NCI-H2081 treated with DMSO at 0.1 percent for 48 hours (cell line): ENCODE results near the gene ZNF740.
"Not testable (repeated sequence)": the region's sequence is repeated elsewhere in the genome, so short reads cannot be mapped to it uniquely, and the experiment has no call there.

Source experiments
- DNase-seq: peaks from one replicate; lab custom pipeline; 2025; lab: John Stamatoyannopoulos, UW

ZNF740 gene

DNA sequence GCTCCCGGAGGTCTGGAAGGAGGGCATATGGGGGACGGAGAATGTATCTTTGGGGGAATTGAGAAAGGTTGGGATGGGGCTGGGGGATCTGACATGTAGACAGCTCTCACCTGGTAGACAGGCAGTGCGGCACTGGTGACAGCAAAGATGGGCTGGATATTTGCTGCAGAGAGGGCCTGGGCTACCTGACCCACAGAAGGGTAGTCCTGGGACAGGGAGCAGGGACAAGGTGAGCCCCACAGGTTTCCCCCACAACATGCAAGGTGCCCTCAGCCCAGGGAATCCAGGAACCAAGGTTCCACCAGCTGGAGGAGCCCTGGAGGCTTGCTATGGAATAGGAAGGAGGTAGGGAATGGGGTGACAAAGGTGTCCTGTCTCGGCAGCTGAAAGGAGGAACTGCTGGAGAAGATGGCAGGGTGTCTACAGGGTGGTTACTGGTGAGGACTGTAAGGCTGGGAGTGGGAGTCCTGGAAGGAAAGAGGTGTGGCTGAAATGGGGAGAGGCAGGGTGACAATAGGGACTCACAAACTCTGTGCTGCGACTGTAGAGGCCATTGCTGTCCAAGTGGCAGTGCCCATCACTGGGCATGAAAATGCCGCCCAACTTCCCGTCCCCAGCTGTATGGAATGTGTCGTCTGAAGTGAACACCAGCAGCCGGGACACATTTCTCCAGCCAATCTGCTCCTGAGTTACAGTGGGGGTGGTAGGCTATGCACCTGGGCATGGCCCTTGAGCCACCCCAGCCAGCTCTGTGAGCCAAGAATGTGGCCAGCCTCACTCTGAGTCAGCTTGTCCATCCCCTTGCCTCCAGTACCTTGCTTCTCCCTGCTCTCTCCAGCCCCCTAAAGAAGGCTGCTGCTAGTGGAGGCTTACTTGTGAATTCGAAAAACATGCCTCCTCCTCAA is 15.2 kb downstream of the ZNF740 start:
- DNase-seq, result no peak

DNA sequence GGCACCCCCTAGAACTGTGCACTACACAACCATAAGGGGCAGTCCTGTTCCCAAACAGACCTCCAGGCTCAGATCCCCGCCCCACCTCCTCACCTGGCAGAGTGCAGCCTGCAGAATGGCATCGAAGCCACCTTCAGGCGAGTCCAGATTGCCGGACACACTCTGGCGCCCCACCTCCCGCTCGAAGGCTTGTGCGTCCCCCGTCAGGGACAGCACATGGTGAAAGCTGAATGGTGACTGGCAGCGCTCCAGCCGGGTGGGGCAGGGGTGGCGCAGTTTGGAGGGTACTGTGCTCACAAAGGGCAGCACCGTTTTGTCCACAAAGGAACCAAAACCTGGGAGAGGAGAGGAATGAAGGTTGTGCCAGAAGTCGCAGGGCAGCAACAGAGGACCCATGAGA is 16.0 kb downstream of the ZNF740 start:
- DNase-seq, result no peak

GRCh38 chr12:53197011-53197640 is 16.6 kb downstream of the ZNF740 start:
- DNase-seq, result no peak

DNA sequence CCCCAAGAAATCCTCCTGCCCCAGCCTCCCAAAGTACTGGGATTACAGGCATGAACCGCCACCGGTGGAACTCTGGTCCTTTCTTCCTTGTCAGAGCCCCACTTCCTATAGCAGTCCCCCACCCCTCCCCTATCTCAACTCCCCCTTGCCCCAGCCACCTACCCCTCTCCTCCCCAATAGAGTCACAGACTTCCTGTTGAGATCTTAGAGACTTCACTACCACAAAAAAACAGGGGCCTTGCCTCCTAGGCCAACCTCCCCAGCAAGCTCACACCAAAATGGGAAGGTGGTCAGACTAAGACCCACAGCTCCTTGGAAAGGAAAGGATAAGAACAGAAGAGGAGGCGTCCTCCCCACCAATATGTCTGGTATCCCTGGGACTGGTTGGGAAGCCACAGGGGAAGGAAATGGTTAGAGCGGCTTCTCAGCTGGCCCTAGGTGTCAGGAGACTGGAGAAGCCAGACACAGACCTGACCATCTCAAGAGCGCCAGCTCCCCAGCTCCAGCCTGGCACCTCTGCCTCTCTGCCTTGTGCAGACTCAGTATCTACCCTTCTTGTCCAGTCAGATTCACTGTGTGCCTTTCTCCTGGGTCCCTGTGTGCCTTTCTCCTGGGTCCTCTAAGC is 18.1 kb downstream of the ZNF740 start:
- DNase-seq, result no peak

DNA sequence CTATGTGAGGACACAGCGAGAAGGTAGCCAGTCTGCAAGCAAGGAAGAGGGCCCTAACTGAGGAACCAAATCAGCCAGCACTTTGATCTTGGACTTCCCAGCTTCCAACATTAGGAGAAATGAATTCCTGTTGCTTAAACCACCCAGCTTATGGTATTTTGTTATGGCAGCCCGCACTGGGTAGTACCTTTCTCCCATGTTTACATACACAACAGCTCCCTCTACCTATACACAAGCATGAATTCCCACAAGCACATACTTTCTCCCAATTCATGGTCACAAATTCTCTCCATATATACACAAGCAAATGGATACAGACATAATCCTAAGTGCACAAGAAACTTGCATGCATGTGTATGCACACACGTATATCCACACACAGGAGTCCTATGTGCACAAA is 19.2 kb downstream of the ZNF740 start:
- no peak for DNase-seq

DNA sequence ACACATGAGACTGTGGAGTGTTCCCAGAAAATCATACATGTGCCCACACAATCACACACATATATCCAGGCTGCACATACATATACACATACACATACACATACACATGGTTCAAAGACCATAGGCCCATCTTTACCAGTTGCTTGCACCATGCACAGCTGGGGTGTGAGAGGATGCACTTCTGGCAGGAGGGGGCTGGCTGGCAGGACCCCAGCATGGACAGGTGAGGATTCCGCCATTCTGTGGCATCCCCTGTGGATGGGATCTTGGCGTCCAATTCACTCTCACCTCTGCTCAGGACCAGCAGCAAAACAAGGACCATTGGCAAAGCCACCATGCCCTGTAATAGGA is 19.6 kb downstream of the ZNF740 start:
- no peak for DNase-seq

GRCh38 chr12:53200458-53201176 is 20.1 kb downstream of the ZNF740 start:
- no peak for DNase-seq

GRCh38 chr12:53201177-53201541 is 20.6 kb downstream of the ZNF740 start:
- no peak for DNase-seq

DNA sequence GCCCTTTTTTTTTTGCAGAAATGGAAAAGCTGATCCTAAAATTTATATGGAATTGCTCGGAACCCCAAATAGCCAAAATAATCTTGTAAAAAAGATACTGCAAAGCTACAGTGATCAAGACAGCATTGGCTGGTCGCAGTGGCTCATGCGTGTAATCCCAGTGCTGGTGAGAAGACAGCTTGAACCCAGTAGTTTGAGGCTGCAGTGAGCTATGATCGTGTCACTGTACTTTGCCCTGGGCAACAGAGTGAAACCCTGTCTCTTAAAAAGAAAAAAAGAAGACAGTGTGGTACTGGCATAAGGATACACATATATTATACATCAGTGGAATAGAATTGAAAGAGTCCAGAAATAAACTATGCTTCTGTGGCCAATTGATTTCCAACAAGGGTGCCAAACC is 21.1 kb downstream of the ZNF740 start:
- no peak for DNase-seq

DNA sequence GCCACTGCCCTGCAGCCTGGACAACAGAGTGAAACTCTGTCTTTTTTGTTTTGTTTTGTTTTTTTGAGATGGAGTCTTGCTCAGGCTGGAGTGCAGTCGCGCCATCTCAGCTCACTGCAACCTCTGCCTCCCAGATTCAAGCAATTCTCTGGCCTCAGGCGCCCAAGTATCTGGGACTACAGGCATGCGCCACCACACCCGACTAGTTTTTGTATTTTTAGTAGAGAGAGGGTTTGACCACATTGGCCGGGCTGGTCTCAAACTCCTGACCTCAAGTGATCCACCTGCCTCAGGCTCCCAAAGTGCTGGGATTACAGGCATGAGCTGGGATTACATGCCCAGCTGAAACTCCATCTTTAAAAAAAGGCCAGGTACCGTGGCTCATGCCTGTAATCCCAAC is 21.8 kb downstream of the ZNF740 start:
- DNase-seq, result not testable (repeated sequence)

GRCh38 chr12:53204351-53204750 is 23.8 kb downstream of the ZNF740 start:
- DNase-seq, result no peak

DNA sequence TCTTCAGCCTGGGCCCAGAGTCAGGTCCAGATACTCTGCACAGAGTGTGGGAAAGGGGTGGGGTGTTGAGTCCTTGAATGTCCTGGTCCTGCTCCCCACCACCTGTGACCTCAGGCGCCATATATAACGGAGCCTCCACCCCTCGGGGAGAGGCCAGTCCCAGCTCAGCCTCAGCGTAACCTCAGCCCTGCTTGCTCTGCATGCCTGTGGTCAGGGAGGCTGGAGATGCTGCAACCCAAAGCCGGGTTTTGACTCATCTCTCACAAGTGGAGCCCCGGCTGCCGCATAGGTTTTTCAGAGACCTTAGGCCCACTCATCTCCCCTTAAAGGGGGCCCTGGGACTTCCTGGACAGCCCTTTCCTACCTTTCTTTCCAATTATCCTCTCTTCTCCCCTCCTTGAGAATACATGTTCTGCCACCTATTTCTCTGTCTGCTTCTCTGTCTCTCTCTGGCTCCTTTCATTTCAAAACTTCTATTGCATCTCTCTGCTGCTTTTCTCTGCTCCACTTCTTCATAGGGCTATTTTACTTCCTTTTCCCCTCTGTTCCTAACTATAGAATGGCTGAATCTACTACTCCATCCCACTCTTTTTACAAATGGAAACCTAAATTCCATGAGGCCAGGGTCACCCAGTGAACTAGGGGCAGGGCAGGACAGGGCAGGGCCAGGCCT is 25.4 kb downstream of the ZNF740 start:
- no peak for DNase-seq

DNA sequence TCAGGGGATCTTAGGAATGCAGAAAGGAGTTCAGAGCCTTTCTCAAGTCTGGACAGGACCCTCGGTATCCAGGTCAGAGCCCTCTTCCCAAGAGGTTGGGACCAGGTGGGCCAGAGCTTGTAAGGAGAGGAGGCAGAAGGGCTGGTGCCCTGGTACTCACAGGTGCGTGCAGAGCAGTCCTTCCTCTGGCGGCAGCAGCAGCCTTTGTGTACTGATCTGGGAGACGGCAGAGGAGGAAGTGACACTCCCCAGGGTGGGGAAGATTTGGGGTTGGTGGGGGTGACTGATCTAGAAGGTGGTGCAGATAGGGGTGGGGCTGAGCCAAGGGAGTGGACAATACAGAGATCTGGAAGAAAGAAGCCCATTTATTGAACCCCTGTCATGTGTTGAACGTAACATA is 26.5 kb downstream of the ZNF740 start, which contains the start of gene ITGB7:
TSS of gene ITGB7 (minus strand) at position 210 of the 400 bp plus-strand sequence. CDS start 6,808 bp downstream, outside the sequence.
- DNase-seq, result no peak

GRCh38 chr12:53208435-53208834 is 27.9 kb downstream of the ZNF740 start:
- no peak for DNase-seq

DNA sequence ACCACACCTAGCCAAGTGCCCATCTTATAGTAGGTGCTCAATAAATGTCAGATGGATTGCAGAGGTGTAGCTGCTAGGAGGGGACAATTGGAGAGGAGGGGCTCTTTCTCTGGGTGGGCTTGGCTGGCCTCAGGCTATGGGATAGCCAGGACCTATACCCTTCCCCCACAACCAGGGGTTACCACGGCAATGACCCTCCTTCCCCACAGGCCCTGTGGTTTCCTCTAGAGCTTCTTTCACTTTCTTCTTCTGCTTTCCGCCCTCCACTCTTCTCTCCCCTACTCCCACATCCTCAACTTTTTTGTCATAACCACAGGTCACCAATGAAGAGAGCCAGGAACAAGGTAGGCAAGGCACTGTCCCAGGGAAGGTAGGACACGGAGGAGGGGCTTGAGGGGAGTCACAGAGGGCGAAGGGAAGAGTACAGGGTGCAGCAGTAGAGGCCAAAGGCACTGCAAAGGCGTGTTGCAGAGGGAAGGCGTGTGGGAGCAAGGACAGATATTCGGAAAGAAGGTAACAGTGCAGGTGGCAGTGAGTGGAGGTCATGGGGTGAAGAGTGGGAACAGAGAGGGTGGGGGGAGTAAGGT is 28.4 kb downstream of the ZNF740 start:
- DNase-seq, result no peak

GRCh38 chr12:53210843-53211242 is 30.3 kb downstream of the ZNF740 start:
- no peak for DNase-seq

GRCh38 chr12:53211476-53212381 is 31.2 kb downstream of the ZNF740 start:
- no peak for DNase-seq

GRCh38 chr12:53212931-53213330 is 32.4 kb downstream of the ZNF740 start:
- no peak for DNase-seq

DNA sequence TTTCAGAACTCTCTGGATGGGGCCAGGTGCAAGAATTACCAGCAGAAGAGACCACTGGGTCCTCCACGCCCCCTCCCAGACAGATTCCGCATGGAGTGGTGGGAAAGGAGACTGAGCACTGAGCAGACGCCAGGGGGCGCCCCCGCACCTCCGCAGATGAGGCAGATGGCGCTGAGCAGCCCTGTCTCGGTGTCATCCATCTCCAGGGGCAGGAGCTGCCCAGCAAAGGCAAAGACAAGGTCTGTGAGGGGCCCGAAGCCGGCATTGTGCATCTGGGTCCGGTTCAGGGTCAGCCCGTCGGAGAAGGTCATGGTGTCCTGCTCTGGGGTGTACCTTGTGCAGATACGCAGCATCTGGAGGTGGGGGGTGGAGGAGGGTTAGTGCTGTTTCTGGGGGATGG is 32.8 kb downstream of the ZNF740 start:
- no peak for DNase-seq

DNA sequence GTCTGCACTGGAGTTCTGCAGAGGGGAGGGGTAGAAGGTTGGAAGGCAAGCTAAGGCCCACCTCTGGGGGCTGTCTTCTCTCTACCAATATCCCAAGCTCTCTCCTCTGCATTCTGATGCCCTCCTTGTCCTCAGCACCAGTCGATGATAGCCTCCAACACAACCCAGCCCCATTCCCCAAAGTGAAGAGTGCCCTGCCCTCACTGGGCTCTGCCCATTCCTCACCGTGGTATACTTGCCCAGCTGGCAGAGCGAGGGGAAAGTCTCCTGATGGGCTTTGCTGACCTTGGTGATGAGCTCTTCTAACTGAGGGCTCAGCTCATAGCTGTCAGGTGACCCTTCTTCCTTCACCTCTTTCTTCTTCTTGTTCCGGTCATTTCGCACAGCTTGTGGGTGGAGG is 33.7 kb downstream of the ZNF740 start:
- no peak for DNase-seq
